ENCODE measurements around the gene BHLHA15.

BHLHA15 gene

GRCh38 chr7:98228801-98229200, 17.6 kb downstream of the BHLHA15 start:
- no peak for DNase-seq

GRCh38 chr7:98229441-98229840, 18.2 kb downstream of the BHLHA15 start:
- DNase-seq = no peak

GRCh38 chr7:98229991-98230745, 18.9 kb downstream of the BHLHA15 start:
- DNase-seq = no peak

- DNase-seq = no peak
These were observed 19.7 kb downstream of the BHLHA15 start for GRCh38 chr7:98230746-98231471.

GRCh38 chr7:98231493-98232262, 20.4 kb downstream of the BHLHA15 start:
- DNase-seq = no peak

GRCh38 chr7:98232263-98232585, 21.0 kb downstream of the BHLHA15 start:
- DNase-seq = no peak

- DNase-seq = no peak
These were observed 21.6 kb downstream of the BHLHA15 start for GRCh38 chr7:98232799-98233198.

- no peak for DNase-seq
These were observed 22.2 kb downstream of the BHLHA15 start for GRCh38 chr7:98233219-98234070.

- no peak for DNase-seq
These were observed 23.3 kb downstream of the BHLHA15 start for GRCh38 chr7:98234429-98235147.

GRCh38 chr7:98235901-98236300, 24.7 kb downstream of the BHLHA15 start:
- DNase-seq = no peak

- DNase-seq = no peak
These were observed 25.3 kb downstream of the BHLHA15 start for GRCh38 chr7:98236355-98237185.

GRCh38 chr7:98238076-98238475, 26.8 kb downstream of the BHLHA15 start:
- DNase-seq = no peak

GRCh38 chr7:98238976-98239375, 27.7 kb downstream of the BHLHA15 start:
- no peak for DNase-seq

GRCh38 chr7:98240961-98241673, 29.9 kb downstream of the BHLHA15 start:
- DNase-seq = no peak

GRCh38 chr7:98241674-98242241, 30.5 kb downstream of the BHLHA15 start:
- DNase-seq = no peak

- DNase-seq = no peak
These were observed 31.1 kb downstream of the BHLHA15 start for GRCh38 chr7:98242342-98242741.

- no peak for DNase-seq
These were observed 31.7 kb downstream of the BHLHA15 start for GRCh38 chr7:98242934-98243333.

- DNase-seq = no peak
These were observed 33.6 kb downstream of the BHLHA15 start for GRCh38 chr7:98244871-98245270.

GRCh38 chr7:98248156-98248555, 36.9 kb downstream of the BHLHA15 start:
- no peak for DNase-seq

- no peak for DNase-seq
These were observed 37.9 kb downstream of the BHLHA15 start for GRCh38 chr7:98249106-98249505.
